H1 (cell line): ENCODE data around the gene PGF.

Experiments used
- EP300 ChIP-seq, 2 experiments: IDR thresholded peaks; 1 replicate in 1 of 2; 2 replicates in 1 of 2; pipeline ENCODE4 v1.6.1; 2011 to 2012; ENCODE audit warnings: low read depth in 2 of 2, low read length in 2 of 2, mild to moderate bottlenecking in 2 of 2, borderline replicate concordance in 1 of 2, inconsistent platforms in 1 of 2, moderate library complexity in 1 of 2
- SIRT6 ChIP-seq: IDR thresholded peaks from one replicate; pipeline ENCODE4 v1.7.1; 2012; ENCODE audit warnings: low read length, inconsistent platforms

DNA sequence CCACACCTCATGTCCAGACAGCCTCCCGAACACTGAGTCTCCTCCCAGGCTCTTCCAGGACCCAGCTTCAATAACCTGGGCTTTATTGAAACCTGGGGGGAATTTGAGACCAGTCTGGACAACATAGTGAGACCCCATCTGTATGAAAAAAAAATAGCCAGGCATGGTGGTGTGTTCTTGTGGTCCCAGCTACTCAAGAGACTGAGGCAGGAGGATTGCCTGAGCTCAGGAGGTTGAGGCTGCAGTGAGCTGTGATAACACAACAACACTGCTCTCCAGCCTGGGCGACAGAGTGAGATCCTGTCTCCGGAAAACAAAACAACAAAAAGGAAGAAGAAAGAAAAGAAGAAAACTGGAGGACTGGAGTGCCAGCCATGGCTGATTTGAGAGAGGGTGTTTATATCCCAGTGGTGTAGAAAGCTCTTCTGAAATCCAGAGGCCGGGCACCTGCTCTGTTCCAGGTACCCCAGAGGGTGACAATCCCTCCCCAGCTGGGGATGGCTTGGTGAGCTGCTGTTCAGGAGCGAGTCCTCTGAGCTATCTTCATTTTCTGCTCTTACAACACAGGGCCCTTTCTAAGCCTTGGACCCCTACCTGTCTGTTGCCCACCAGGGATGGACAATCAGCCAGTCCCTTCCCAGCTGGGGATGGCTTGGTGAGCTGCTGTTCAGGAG is 6.0 kb upstream of the PGF start:
- TF ChIP-seq SIRT6 (no peak), EP300 (IDR thresholded peaks at IDR 0.05; ENCODE audit: borderline replicate concordance in 1 of 2, low read depth in 2 of 2, low read length in 2 of 2) (no peak)
